Measurements from ENCODE around the gene MFRP.
A peak's percentile ranks its signal among the peaks of the same experiment; 100 is the strongest.

MFRP gene

GRCh38 chr11:119371778-119372182 is 25.3 kb upstream of the MFRP start:
- TF ChIP-seq CTCF (conservative IDR thresholded peaks at IDR 0.05; ENCODE audit: low read length) (peak; percentile 37), EZH2phosphoT487 (IDR thresholded peaks at IDR 0.05; ENCODE audit: borderline replicate concordance) (no peak)
- Histone ChIP-seq H3K4me3 (ENCODE audit: low read length, poor library complexity, severe bottlenecking) (no peak overlapping the region), H3K9me3 (ENCODE audit: insufficient read depth, low read depth, low read length) (no peaks in the 10 kb centered on the region), H3K36me3 (ENCODE audit: insufficient read depth, low read length) (no peaks in the 10 kb centered on the region), H3K79me2 (ENCODE audit: insufficient read depth, low read length) (no peaks in the 10 kb centered on the region), H3K27me3 (ENCODE audit: insufficient read depth, low read length, poor library complexity, severe bottlenecking) (no peaks in the 10 kb centered on the region), H3K4me2 (ENCODE audit: low read depth, low read length, poor library complexity, severe bottlenecking) (no peak overlapping the region), H4K20me1 (ENCODE audit: insufficient read depth, low read length, poor library complexity, severe bottlenecking) (no peaks in the 10 kb centered on the region), H3K9ac (ENCODE audit: low read depth, low read length, poor library complexity, severe bottlenecking) (no peak overlapping the region), H2AFZ (ENCODE audit: low read length) (no peak overlapping the region), H3K4me1 (ENCODE audit: insufficient read depth, low read length, poor library complexity, severe bottlenecking) (peaks cover 14% of the 10 kb centered on the region), H3F3A (ENCODE audit: low read depth) (no peaks in the 10 kb centered on the region), H3K9me2 (replicated peaks; ENCODE audit: low read depth, low read length) (no peaks in the 10 kb centered on the region)

GRCh38 chr11:119371067-119371601 is 24.6 kb upstream of the MFRP start:
- Histone ChIP-seq H3K9me2 (replicated peaks; ENCODE audit: low read depth, low read length) (no peaks in the 10 kb centered on the region), H3K4me1 (ENCODE audit: insufficient read depth, low read length, poor library complexity, severe bottlenecking) (peaks cover 14% of the 10 kb centered on the region), H3K27me3 (ENCODE audit: insufficient read depth, low read length, poor library complexity, severe bottlenecking) (no peaks in the 10 kb centered on the region), H3K9me3 (ENCODE audit: insufficient read depth, low read depth, low read length) (no peaks in the 10 kb centered on the region), H2AFZ (ENCODE audit: low read length) (no peak overlapping the region), H3K79me2 (ENCODE audit: insufficient read depth, low read length) (no peaks in the 10 kb centered on the region), H4K20me1 (ENCODE audit: insufficient read depth, low read length, poor library complexity, severe bottlenecking) (no peaks in the 10 kb centered on the region), H3K9ac (ENCODE audit: low read depth, low read length, poor library complexity, severe bottlenecking) (peak overlapping the region; percentile 13), H3K36me3 (ENCODE audit: insufficient read depth, low read length) (no peaks in the 10 kb centered on the region), H3F3A (ENCODE audit: low read depth) (no peaks in the 10 kb centered on the region), H3K4me3 (ENCODE audit: low read length, poor library complexity, severe bottlenecking) (no peak overlapping the region), H3K4me2 (ENCODE audit: low read depth, low read length, poor library complexity, severe bottlenecking) (no peak overlapping the region)
- no peak for TF ChIP-seq EZH2phosphoT487 (IDR thresholded peaks at IDR 0.05; ENCODE audit: borderline replicate concordance)
- no peak for TF ChIP-seq CTCF (conservative IDR thresholded peaks at IDR 0.05; ENCODE audit: low read length)

- Histone ChIP-seq H3K4me1 (ENCODE audit: insufficient read depth, low read length, poor library complexity, severe bottlenecking) (peaks cover 14% of the 10 kb centered on the region), H3K79me2 (ENCODE audit: insufficient read depth, low read length) (no peaks in the 10 kb centered on the region), H3F3A (ENCODE audit: low read depth) (no peaks in the 10 kb centered on the region), H3K9ac (ENCODE audit: low read depth, low read length, poor library complexity, severe bottlenecking) (peak overlapping the region; percentile 13), H2AFZ (ENCODE audit: low read length) (no peak overlapping the region), H3K4me2 (ENCODE audit: low read depth, low read length, poor library complexity, severe bottlenecking) (no peak overlapping the region), H3K4me3 (ENCODE audit: low read length, poor library complexity, severe bottlenecking) (no peak overlapping the region), H3K9me2 (replicated peaks; ENCODE audit: low read depth, low read length) (no peaks in the 10 kb centered on the region), H3K36me3 (ENCODE audit: insufficient read depth, low read length) (no peaks in the 10 kb centered on the region), H3K27me3 (ENCODE audit: insufficient read depth, low read length, poor library complexity, severe bottlenecking) (no peaks in the 10 kb centered on the region), H3K9me3 (ENCODE audit: insufficient read depth, low read depth, low read length) (no peaks in the 10 kb centered on the region), H4K20me1 (ENCODE audit: insufficient read depth, low read length, poor library complexity, severe bottlenecking) (no peaks in the 10 kb centered on the region)
- TF ChIP-seq CTCF (conservative IDR thresholded peaks at IDR 0.05; ENCODE audit: low read length) (no peak), EZH2phosphoT487 (IDR thresholded peaks at IDR 0.05; ENCODE audit: borderline replicate concordance) (no peak)
Measured at GRCh38 chr11:119370486-119371046, 24.1 kb upstream of the MFRP start.
